GM18505 (cell line): ENCODE data around the gene WFDC9.
"Not testable (repeated sequence)": the region's sequence is repeated elsewhere in the genome, so short reads cannot be mapped to it uniquely, and the experiment has no call there.

Experiments used
- ATAC-seq: cut with Tn5 transposase; IDR thresholded peaks from one replicate; pipeline ENCODE4 v1.9.1; 2021; ENCODE audit not compliant: unreplicated experiment
- POLR2A ChIP-seq: IDR thresholded peaks from 4 replicates; pipeline ENCODE4 v1.6.1; 2011; ENCODE audit warnings: borderline replicate concordance; ENCODE audit not compliant: insufficient read depth, insufficient read length; ENCODE audit errors: extremely low read depth

WFDC9 gene

DNA sequence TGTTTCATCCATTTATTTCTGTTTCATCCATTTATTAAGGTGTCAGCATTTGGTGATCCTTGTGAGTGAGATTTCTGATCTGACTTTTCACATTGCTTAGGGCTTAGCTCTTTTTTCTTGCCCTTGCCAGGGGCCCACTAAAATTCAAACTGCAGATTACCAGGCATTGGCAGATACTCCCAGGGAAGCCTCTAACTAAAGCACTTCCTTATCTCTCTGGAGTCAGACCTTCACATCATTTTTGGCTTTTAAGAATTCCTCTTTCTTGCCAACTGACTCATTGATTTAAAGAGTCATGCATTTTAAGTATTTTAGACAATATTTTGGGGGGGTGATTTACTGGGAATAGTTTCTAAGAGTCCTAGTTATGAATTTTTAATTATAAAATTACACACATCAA, 49.4 kb downstream of the WFDC9 start:
- no peak for TF ChIP-seq POLR2A
- no peak for ATAC-seq

DNA sequence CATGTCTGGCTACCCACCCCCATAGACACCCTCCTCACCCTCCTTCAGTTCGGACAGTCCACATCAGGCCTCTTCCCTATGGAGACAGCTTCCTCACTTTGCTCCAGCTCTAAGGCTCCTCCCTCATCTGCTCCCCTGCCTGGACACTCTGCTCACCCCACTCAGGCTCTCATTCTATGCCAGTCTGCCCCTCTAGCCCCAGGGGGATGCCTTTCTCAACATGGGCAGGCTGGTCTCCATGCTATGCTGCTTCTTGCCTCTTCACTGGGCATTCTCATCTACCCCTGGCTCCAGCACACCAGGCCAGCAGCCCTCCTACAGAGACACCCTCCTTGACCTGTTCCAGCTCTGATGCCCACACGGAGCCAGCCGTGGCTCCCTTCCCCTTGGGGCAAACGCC, 51.9 kb downstream of the WFDC9 start, which contains the start of gene WFDC8:
Gene WFDC8, minus strand, starts transcription at position 101 of the 400 bp plus-strand sequence. Its CDS starts 37 bp downstream, at position 64.
- TF ChIP-seq POLR2A = no peak
- no peak for ATAC-seq

DNA sequence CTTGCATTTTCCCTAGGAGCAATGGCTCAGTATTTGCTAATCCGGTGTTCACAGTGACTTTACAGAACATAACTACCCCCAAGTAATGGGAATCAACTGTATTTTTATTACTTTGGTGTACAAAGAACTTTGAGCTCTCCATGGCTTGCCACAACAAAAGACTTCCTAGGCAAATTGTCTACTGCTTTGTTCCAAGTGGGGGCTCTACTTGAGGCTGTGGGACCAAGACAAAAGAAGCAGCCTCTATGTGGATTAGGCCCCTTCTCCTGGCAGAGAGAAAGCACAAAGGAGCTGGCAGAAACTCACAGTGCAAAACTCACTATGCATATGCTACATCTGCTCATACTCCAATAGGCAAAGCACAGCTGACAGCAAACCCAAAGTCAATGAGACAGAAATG, 52.9 kb downstream of the WFDC9 start:
- TF ChIP-seq POLR2A = no peak
- no peak for ATAC-seq

DNA sequence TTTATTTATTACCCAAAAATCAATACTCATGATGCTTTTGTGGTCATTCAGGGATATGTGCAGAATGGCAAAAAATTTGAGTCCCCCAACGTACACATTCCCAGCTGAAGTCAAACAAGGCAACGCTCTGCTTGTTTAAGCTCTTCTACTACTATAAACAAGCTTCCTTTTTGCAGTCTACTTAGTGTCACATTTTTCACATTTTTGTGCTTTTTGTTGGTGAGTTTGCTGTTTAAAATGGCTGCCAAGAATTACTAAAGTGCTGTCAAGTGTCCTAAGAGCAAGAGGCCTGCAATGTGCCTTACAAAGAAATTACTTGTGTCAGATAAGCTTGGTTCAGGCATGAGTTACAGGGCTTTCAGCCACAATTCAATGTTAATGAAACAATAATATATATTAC, 54.1 kb downstream of the WFDC9 start:
- no peak for ATAC-seq
- no peak for TF ChIP-seq POLR2A

DNA sequence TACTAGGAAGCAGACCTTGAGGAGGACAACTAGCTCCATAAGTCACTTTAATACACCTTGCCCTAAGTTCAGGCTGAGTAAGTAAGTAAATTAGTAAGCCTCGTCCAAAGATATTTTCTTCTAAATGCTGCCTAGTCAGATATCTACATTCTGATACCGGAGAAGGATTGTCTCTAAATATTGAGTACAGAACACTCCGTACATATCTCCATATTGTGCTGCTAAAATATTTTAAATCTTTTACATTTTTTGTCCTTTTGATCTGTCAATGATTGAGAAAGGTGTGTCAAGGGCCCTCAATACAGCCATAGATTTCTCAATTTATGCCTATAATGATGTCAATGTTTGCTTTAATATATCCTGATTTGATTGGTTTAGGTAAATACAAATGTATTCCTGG, 55.2 kb downstream of the WFDC9 start:
- TF ChIP-seq POLR2A = no peak
- ATAC-seq = no peak

DNA sequence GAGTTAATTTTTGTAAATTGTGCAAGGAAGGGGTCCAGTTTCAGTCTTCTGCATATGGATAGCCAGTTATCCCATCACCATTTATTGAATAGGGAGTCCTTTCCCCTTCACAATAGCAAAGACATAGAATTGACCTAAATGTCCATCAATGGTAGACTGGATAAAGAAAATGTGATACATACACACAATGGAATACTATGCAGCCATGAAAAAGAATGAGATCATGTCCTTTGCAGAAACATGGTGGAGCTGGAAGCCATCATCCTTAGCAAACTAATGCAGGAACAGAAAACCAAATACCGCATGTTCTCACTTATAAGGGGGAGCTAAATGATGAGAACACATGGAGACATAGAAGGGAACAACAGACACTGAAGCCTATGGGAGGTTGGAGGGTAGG, 61.4 kb downstream of the WFDC9 start:
- ATAC-seq = not testable (repeated sequence)

DNA sequence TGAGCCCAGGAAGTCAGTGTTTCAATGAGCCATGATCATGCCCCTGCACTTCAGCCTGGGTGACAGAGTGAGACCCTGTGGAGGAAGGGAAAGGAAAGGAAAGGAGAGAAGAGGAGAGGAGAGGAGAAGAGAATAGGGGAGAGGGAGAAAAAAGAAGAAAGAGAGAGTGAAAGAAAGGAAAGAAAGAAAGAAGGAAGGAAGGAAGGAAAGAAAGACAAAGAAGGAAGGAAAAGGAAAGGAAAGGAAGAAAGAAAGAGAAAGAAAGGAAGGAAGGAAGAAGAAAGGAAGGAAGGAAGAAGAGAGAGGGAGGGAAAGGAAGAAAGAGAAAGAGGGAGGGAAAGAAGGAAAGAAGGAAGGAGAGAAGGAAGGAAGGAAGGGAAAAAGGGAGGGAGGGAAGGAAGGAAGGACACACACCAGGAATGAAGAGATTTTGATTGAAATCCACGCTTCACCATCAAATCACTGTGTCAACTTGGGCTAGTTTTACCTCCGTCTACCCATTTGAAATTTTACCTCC, 66.3 kb downstream of the WFDC9 start:
- no peak for TF ChIP-seq POLR2A
- no peak for ATAC-seq
